Measurements from ENCODE around the gene OR51A2.

DNA sequence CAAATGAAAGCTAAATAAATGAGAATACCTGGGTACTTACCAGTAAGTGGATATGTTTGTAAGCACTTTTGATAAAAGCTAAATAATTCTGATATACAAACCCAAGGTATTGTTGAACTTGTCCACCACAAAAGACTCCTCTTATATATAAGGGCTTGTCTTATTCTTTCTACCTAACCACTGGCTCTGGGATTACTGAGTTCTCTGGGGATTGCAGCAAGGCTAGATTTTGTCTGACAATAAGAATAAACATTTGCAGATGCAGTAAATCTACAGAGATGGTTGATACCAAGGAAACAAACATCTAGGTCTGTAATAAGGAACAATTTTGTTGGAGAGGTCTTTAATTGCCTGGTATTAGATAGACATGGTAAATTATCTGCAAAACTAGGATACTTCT is 8.0 kb downstream of the OR51A2 start, which contains the start of gene OR51A4:
- TF ChIP-seq, protein P1, sequence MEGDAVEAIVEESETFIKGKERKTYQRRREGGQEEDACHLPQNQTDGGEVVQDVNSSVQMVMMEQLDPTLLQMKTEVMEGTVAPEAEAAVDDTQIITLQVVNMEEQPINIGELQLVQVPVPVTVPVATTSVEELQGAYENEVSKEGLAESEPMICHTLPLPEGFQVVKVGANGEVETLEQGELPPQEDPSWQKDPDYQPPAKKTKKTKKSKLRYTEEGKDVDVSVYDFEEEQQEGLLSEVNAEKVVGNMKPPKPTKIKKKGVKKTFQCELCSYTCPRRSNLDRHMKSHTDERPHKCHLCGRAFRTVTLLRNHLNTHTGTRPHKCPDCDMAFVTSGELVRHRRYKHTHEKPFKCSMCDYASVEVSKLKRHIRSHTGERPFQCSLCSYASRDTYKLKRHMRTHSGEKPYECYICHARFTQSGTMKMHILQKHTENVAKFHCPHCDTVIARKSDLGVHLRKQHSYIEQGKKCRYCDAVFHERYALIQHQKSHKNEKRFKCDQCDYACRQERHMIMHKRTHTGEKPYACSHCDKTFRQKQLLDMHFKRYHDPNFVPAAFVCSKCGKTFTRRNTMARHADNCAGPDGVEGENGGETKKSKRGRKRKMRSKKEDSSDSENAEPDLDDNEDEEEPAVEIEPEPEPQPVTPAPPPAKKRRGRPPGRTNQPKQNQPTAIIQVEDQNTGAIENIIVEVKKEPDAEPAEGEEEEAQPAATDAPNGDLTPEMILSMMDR (IDR thresholded peaks at IDR 0.05) = no peak
- no peak for TF ChIP-seq ZFX (IDR thresholded peaks at IDR 0.05; ENCODE audit: borderline replicate concordance)
